GM12878 (cell line): ENCODE measurements around the gene L1CAM.

Source experiments
- CTCF ChIP-seq, 3 experiments: IDR thresholded peaks in 2 of 3; conservative IDR thresholded peaks in 1 of 3; 2 replicates each; pipeline ENCODE4 v1.5.1; 2011; ENCODE audit warnings: low read depth in 3 of 3, low read length in 3 of 3, mild to moderate bottlenecking in 3 of 3, control low read depth in 2 of 3, moderate library complexity in 2 of 3, inconsistent platforms in 1 of 3, mixed read lengths in 1 of 3; ENCODE audit not compliant: control insufficient read depth in 2 of 3, insufficient read depth in 1 of 3; ENCODE audit errors: extremely low read depth in 1 of 3
- FOXM1 ChIP-seq: IDR thresholded peaks from 2 replicates; pipeline ENCODE4 v1.6.1; 2012; ENCODE audit warnings: low read depth, mild to moderate bottlenecking, inconsistent platforms, low read length, moderate library complexity
- HCFC1 ChIP-seq: fragments of 150-350 bp; IDR thresholded peaks from 2 replicates; pipeline ENCODE4 v1.6.1; 2014; ENCODE audit warnings: low read length
- HDAC6 ChIP-seq: fragments of 200-600 bp; sonication (generic); IDR thresholded peaks from one replicate; pipeline ENCODE4 v1.8.0; 2017; ENCODE audit warnings: antibody characterized with exemption; ENCODE audit not compliant: unreplicated experiment
- IRF3 ChIP-seq: fragments of 450-650 bp; IDR thresholded peaks from 2 replicates; pipeline ENCODE4 v1.6.1; 2014; ENCODE audit warnings: mild to moderate bottlenecking
- MXI1 ChIP-seq: fragments of 150-350 bp; IDR thresholded peaks from 2 replicates; pipeline ENCODE4 v1.6.1; 2011; ENCODE audit warnings: low read depth, mild to moderate bottlenecking, inconsistent platforms, low read length, improper control_type of control experiment
- NFIC ChIP-seq: IDR thresholded peaks from 2 replicates; pipeline ENCODE4 v1.6.1; 2012; ENCODE audit warnings: low read depth, mild to moderate bottlenecking, inconsistent platforms, low read length, moderate library complexity
- NR2C1 ChIP-seq: fragments of 450-650 bp; IDR thresholded peaks from 2 replicates; pipeline ENCODE4 v1.6.1; 2017; ENCODE audit warnings: antibody characterized with exemption, mild to moderate bottlenecking, moderate library complexity
- POLR2A ChIP-seq: IDR thresholded peaks from 2 replicates; pipeline ENCODE4 v1.6.1; 2011; ENCODE audit warnings: low read depth, mild to moderate bottlenecking, low read length
- POLR2AphosphoS5 ChIP-seq: IDR thresholded peaks from 2 replicates; pipeline ENCODE4 v1.6.1; 2011; ENCODE audit warnings: mild to moderate bottlenecking, low read length, inconsistent platforms
- REST ChIP-seq: IDR thresholded peaks from 2 replicates; pipeline ENCODE4 v1.6.1; 2012; ENCODE audit warnings: mild to moderate bottlenecking, low read depth, low read length
- SMC3 ChIP-seq: IDR thresholded peaks from 2 replicates; pipeline ENCODE4 v1.6.1; 2011; ENCODE audit warnings: low read length, improper control_type of control experiment, borderline replicate concordance
- SP1 ChIP-seq: IDR thresholded peaks from one replicate; pipeline ENCODE4 v1.6.1; 2011; ENCODE audit warnings: low read depth, low read length
- SRF ChIP-seq, 2 experiments: IDR thresholded peaks; 2 replicates each; pipeline ENCODE4 v1.6.1; 2011; ENCODE audit warnings: low read depth in 2 of 2, low read length in 2 of 2, mild to moderate bottlenecking in 1 of 2, moderate library complexity in 1 of 2

GRCh38 chrX:153877571-153878261, 8.3 kb downstream of the L1CAM start:
- no peak for TF ChIP-seq HCFC1
- TF ChIP-seq SRF (IDR thresholded peaks at IDR 0.05; ENCODE audit: low read depth in 2 of 2, low read length in 2 of 2), result no peak
- no peak for TF ChIP-seq NFIC
- TF ChIP-seq SP1, result no peak
- TF ChIP-seq IRF3, result no peak
- TF ChIP-seq CTCF (IDR thresholded peaks at IDR 0.05 in 2 of 3, conservative IDR thresholded peaks at IDR 0.05 in 1 of 3; ENCODE audit: control insufficient read depth in 2 of 3, extremely low read depth in 1 of 3, insufficient read depth in 1 of 3, low read depth in 3 of 3, low read length in 3 of 3), result no peak
- no peak for TF ChIP-seq NR2C1
- no peak for TF ChIP-seq MXI1
- TF ChIP-seq FOXM1, result no peak
- TF ChIP-seq POLR2AphosphoS5, result no peak
- TF ChIP-seq REST, result no peak
- no peak for TF ChIP-seq POLR2A
- TF ChIP-seq HDAC6, result no peak
- no peak for TF ChIP-seq SMC3
